Epithelial cell of esophagus (primary cell): ENCODE results near the gene GET4.

ENCODE experiments used
- DNase-seq: peaks from one replicate; pipeline ENCODE4 v3.0.0; 2010; ENCODE audit warnings: low read depth
- H3K4me3 ChIP-seq: 2 replicates; pipeline ENCODE4 v1.5.1; 2011; ENCODE audit warnings: mild to moderate bottlenecking, low read length, control low read depth
- CTCF ChIP-seq: IDR thresholded peaks from 2 replicates; pipeline ENCODE4 v1.5.1; 2011; ENCODE audit warnings: low read depth, mild to moderate bottlenecking, low read length, control low read depth, inconsistent platforms; ENCODE audit not compliant: insufficient read depth; ENCODE audit errors: missing control alignments

GET4 gene

DNA sequence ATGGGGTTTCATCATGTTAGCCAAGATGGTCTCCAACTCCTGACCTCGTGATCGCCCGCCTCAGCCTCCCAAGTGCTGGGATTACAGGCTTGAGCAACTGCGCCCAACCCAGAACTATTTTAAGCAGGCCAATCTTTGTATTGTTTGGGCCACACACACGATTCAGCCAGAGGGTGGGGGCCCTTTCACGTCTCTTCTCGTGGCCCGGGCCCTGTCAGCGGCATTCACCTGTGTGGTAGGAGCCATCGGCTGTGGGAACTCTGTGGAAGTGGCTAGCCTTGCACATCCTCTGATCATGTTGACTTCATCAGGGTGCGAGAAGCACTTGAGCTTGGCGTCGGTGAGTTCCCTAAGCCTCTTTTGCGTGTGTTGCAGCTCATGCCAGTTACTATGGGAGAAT lies 27.2 kb upstream of the GET4 start:
- no peak for TF ChIP-seq CTCF
- no peak overlapping the region for H3K4me3 ChIP-seq
- DNase-seq = no peak

DNA sequence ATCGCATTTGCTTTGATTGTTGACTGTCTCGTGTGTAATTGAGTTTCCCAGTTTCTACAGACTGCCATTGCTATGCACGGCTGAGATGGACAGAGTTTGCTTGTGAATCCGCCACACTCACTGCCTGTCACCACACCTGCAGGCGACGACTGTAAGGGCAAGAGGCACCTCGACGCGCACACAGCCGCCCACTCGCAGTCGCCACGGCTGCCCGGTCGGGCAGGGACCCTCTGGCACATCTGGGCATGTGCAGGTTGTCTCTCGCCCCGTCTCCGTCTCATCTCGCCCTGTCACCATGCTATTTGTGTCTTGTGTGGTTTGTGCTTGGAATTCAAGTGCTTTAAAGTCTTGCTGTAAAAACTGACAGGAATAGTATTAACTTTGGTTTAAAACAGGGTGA lies 26.6 kb upstream of the GET4 start:
- no peak for DNase-seq
- H3K4me3 ChIP-seq = no peak overlapping the region
- TF ChIP-seq CTCF = no peak

- DNase-seq = no peak
- TF ChIP-seq CTCF = no peak
- no peak overlapping the region for H3K4me3 ChIP-seq
Observed at GRCh38 chr7:851204-851603, 25.1 kb upstream of the GET4 start.

DNA sequence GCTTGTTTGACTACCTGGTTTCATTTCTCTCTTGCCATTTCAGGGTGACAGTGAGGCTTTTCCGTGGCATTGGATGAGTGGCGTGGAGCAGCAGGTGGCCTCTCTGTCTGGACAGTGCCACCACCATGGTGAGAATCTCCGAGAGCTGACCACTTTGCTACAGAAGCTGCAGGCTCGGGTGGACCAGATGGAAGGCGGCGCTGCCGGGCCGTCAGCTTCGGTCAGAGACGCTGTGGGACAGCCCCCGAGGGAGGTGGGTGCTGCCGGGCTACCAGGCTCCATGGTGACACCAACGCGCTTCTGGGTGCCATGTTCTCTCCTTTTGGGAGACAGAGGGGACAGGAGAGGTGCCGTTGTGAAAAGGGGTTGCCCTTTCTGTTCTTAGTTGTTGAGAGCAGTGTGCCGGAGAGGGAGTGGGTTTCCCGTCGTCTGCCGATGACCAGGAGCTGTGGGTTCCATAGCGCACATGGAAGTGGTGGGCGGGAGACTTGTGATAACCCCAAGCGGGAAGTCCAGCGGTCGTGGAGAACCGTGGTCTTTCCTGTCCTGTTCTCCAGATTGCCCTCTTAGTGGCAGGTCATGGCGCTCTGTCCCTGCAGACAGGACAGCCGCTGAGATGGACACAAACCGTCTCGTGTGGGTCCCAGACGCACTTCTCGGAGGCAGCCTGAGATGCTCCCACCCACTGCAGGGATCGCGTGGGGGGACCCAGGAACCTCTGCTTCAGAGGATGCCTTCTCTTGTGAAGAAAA lies 22.8 kb upstream of the GET4 start:
- no peak for TF ChIP-seq CTCF
- no peak for DNase-seq

GRCh38 chr7:854118-854775 lies 22.1 kb upstream of the GET4 start:
- TF ChIP-seq CTCF = no peak
- no peak overlapping the region for H3K4me3 ChIP-seq
- DNase-seq = no peak

More for the DNA sequence above, 22.8 kb upstream of the GET4 start:
- H3K4me3 ChIP-seq = no peak overlapping the region

- no peak for TF ChIP-seq CTCF
- DNase-seq = no peak
- no peak overlapping the region for H3K4me3 ChIP-seq
Observed at GRCh38 chr7:855686-856369, 20.5 kb upstream of the GET4 start.
